ENCODE measurements around the gene PCCA. TPM values are rescaled to one million over a fixed set of nuclear protein-coding genes. Genes with fewer than 3 reads are reported as not detected.

The PCCA gene
- total and polyA plus RNA-seq, 4 donors, result 8.3 to 71.8 (median 22.8) TPM

DNA sequence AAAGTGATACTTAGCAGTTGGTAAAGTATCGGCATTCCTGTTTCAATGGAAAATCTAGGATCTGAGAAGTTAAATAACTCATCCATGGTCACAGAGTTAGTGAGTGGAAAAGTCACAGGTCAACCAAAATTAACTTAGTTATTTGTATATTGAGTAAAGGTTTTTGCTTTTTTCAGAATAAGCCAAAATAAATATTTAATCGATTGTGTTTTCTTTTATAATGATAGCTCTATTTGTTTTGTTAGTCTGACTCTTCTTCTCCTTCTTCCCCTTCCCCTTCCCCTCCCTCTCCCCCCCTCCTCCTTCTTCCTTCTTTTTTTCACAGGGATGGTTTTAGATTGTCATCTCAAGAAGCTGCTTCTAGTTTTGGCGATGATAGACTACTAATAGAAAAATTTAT lies 173.5 kb downstream of the PCCA start:
- TF ChIP-seq, protein P1, sequence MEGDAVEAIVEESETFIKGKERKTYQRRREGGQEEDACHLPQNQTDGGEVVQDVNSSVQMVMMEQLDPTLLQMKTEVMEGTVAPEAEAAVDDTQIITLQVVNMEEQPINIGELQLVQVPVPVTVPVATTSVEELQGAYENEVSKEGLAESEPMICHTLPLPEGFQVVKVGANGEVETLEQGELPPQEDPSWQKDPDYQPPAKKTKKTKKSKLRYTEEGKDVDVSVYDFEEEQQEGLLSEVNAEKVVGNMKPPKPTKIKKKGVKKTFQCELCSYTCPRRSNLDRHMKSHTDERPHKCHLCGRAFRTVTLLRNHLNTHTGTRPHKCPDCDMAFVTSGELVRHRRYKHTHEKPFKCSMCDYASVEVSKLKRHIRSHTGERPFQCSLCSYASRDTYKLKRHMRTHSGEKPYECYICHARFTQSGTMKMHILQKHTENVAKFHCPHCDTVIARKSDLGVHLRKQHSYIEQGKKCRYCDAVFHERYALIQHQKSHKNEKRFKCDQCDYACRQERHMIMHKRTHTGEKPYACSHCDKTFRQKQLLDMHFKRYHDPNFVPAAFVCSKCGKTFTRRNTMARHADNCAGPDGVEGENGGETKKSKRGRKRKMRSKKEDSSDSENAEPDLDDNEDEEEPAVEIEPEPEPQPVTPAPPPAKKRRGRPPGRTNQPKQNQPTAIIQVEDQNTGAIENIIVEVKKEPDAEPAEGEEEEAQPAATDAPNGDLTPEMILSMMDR (IDR thresholded peaks at IDR 0.05; ENCODE audit: control extremely low read depth, extremely low read depth), result no peak
- DNase-seq (no peak), ATAC-seq (ENCODE audit: insufficient read depth, low FRiP score) (no peak)
- Histone ChIP-seq H3K9ac (ENCODE audit: insufficient read depth in 1 of 2, low read length in 2 of 2) (no peak overlapping the region), H3K36me3 (ENCODE audit: control insufficient read depth in 4 of 4, insufficient read depth in 4 of 4, low read length in 4 of 4) (no peaks in the 10 kb centered on the region), H3K4me1 (ENCODE audit: control insufficient read depth in 5 of 5, insufficient read depth in 5 of 5, low read length in 5 of 5) (peaks cover 0 to 2% (median 0%) of the 10 kb centered on the region in 5 donors), H3K4me3 (no peak overlapping the region), H3K27me3 (ENCODE audit: control insufficient read depth in 3 of 3, insufficient read depth in 3 of 3, low read length in 2 of 3) (no peaks in the 10 kb centered on the region), H3K27ac (ENCODE audit: low read depth in 1 of 2, low read length in 1 of 2) (no peak overlapping the region), H3K9me3 (ENCODE audit: control insufficient read depth in 4 of 4, insufficient read depth in 3 of 4, low read length in 3 of 4) (no peaks in the 10 kb centered on the region)
- WGBS, 2 donors, result 95 to 97% methylated on average over 3 of the region's 3 CpGs

DNA sequence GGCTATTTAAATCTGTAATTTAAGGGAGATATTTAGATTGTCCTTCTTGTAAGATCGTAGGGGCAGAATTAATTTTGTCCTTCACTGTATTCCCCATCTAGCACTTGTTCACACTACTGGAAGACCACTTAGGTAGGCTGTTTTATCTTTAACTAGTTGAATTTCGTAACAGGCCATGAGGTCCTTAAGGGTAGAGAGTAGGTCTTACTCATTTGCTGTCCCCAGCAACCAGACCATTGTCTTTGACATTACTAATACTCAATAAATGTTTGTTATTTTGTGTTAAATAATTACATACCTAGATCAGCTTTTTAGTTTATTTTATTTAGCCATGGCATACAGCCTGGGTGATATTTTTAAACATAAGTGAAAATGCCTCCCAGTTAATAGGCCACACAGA lies 177.1 kb downstream of the PCCA start:
- ATAC-seq (ENCODE audit: insufficient read depth, low FRiP score) (no peak), DNase-seq (no peak)
- H3K9me3 ChIP-seq (ENCODE audit: control insufficient read depth in 4 of 4, insufficient read depth in 3 of 4, low read length in 3 of 4), result no peaks in the 10 kb centered on the region
- no peak overlapping the region for H3K27ac ChIP-seq (ENCODE audit: low read depth in 1 of 2, low read length in 1 of 2)
- H3K9ac ChIP-seq (ENCODE audit: insufficient read depth in 1 of 2, low read length in 2 of 2), result no peak overlapping the region
- 90 to 91% methylated on average over 2 of the region's 2 CpGs for WGBS, 2 donors
- no peak overlapping the region for H3K4me3 ChIP-seq
- no peaks in the 10 kb centered on the region for H3K27me3 ChIP-seq (ENCODE audit: control insufficient read depth in 3 of 3, insufficient read depth in 3 of 3, low read length in 2 of 3)
- H3K4me1 ChIP-seq (ENCODE audit: control insufficient read depth in 5 of 5, insufficient read depth in 5 of 5, low read length in 5 of 5), result peaks cover 0 to 2% (median 0%) of the 10 kb centered on the region in 5 donors
- TF ChIP-seq, protein P1 (IDR thresholded peaks at IDR 0.05; ENCODE audit: control extremely low read depth, extremely low read depth), result no peak
- peaks cover 0 to 6% (median under 1%) of the 10 kb centered on the region in 4 donors for H3K36me3 ChIP-seq (ENCODE audit: control insufficient read depth in 4 of 4, insufficient read depth in 4 of 4, low read length in 4 of 4)

DNA sequence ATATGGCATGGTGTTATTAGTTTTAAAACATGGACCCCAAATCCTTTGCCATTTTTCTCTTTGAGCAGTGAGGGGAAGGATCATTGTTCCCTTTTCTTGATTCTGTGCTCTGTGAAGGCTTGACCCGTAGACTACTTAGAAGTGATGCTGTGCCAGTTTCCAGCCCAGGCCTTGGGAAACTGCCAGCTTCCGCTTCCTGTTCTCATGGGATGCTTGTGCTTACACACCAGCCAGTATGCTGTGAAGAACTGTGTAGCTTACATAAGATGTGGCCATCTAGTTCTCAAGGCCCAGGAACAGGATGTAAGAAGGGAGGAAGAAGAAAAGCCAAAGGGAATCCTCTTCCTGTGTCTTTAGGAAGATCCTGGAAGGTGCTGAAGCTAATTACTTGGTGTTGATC lies 180.9 kb downstream of the PCCA start:
- no peaks in the 10 kb centered on the region for H3K9me3 ChIP-seq (ENCODE audit: control insufficient read depth in 4 of 4, insufficient read depth in 3 of 4, low read length in 3 of 4)
- no peak overlapping the region for H3K27ac ChIP-seq (ENCODE audit: low read depth in 1 of 2, low read length in 1 of 2)
- H3K36me3 ChIP-seq (ENCODE audit: control insufficient read depth in 4 of 4, insufficient read depth in 4 of 4, low read length in 4 of 4), result peaks cover 0 to 6% (median 4%) of the 10 kb centered on the region in 4 donors
- peaks cover 0 to 2% (median 0%) of the 10 kb centered on the region in 5 donors for H3K4me1 ChIP-seq (ENCODE audit: control insufficient read depth in 5 of 5, insufficient read depth in 5 of 5, low read length in 5 of 5)
- H3K4me3 ChIP-seq, result no peak overlapping the region
- TF ChIP-seq, protein P1 (IDR thresholded peaks at IDR 0.05; ENCODE audit: control extremely low read depth, extremely low read depth), result no peak
- ATAC-seq (ENCODE audit: insufficient read depth, low FRiP score), result peak; percentile 66
- no peaks in the 10 kb centered on the region for H3K27me3 ChIP-seq (ENCODE audit: control insufficient read depth in 3 of 3, insufficient read depth in 3 of 3, low read length in 2 of 3)
- peak; percentile 84 to 91 (median 85) for DNase-seq
- WGBS, 2 donors, result 25 to 45% methylated on average over 2 of the region's 2 CpGs
- no peak overlapping the region for H3K9ac ChIP-seq (ENCODE audit: insufficient read depth in 1 of 2, low read length in 2 of 2)

DNA sequence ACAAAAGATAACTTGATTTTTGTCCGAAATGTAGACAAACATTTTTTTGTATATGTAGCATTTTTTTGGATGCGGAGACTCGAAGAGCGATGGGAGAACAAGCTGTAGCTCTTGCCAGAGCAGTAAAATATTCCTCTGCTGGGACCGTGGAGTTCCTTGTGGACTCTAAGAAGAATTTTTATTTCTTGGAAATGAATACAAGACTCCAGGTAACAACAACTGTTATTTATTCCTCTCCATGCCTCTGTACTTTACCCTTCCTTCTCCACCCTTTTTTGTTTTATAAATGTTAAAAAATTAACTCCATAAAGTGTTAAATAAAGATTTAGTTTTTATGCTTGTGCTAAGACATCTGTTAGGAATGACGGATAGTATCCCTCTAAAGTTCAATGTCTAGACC lies 184.2 kb downstream of the PCCA start:
- DNase-seq, result no peak
- H3K4me1 ChIP-seq (ENCODE audit: control insufficient read depth in 5 of 5, insufficient read depth in 5 of 5, low read length in 5 of 5), result no peaks in the 10 kb centered on the region
- no peak for ATAC-seq (ENCODE audit: insufficient read depth, low FRiP score)
- H3K9me3 ChIP-seq (ENCODE audit: control insufficient read depth in 4 of 4, insufficient read depth in 3 of 4, low read length in 3 of 4), result no peaks in the 10 kb centered on the region
- H3K27ac ChIP-seq (ENCODE audit: low read depth in 1 of 2, low read length in 1 of 2), result no peak overlapping the region
- no peaks in the 10 kb centered on the region for H3K27me3 ChIP-seq (ENCODE audit: control insufficient read depth in 3 of 3, insufficient read depth in 3 of 3, low read length in 2 of 3)
- no peak overlapping the region for H3K4me3 ChIP-seq
- no peak overlapping the region for H3K9ac ChIP-seq (ENCODE audit: insufficient read depth in 1 of 2, low read length in 2 of 2)
- TF ChIP-seq, protein P1 (IDR thresholded peaks at IDR 0.05; ENCODE audit: control extremely low read depth, extremely low read depth), result no peak
- 97 to 98% methylated on average over 6 of the region's 6 CpGs for WGBS, 2 donors
- peaks cover 0 to 8% (median 4%) of the 10 kb centered on the region in 4 donors for H3K36me3 ChIP-seq (ENCODE audit: control insufficient read depth in 4 of 4, insufficient read depth in 4 of 4, low read length in 4 of 4)

Measured in lung (tissue), 12 donors.